ENCODE results near the gene MOXD1. TPM values are rescaled to one million over a fixed set of nuclear protein-coding genes. Genes with fewer than 3 reads are reported as not detected.
"Not testable (repeated sequence)": the region's sequence is repeated elsewhere in the genome, so short reads cannot be mapped to it uniquely, and the experiment has no call there.

Gene MOXD1
- total RNA-seq, 1 donor from 2014 or later = 83.6 TPM

- Mint-ChIP-seq H3K9me3 (peaks cover 15% of the 10 kb centered on the region), H3K4me1 (no peaks in the 10 kb centered on the region), H3K27ac (ENCODE audit: unreplicated experiment) (no peak overlapping the region), H3K27me3 (ENCODE audit: low read depth) (no peaks in the 10 kb centered on the region), H3K36me3 (ENCODE audit: low read depth) (peaks cover 44% of the 10 kb centered on the region), H3K4me3 (no peak overlapping the region)
- no peak for TF ChIP-seq CTCF (conservative IDR thresholded peaks at IDR 0.05)
- DNase-seq (ENCODE audit: low read depth, low spot score) = no peak
Measured at GRCh38 chr6:132314432-132314831, 86.8 kb downstream of the MOXD1 start.

GRCh38 chr6:132310921-132311320 lies 90.4 kb downstream of the MOXD1 start:
- TF ChIP-seq CTCF (conservative IDR thresholded peaks at IDR 0.05) = no peak
- H3K4me1 Mint-ChIP-seq = no peaks in the 10 kb centered on the region
- no peaks in the 10 kb centered on the region for H3K27me3 Mint-ChIP-seq (ENCODE audit: low read depth)
- H3K4me3 Mint-ChIP-seq = no peak overlapping the region
- no peak for DNase-seq (ENCODE audit: low read depth, low spot score)
- H3K9me3 Mint-ChIP-seq = peaks cover 31% of the 10 kb centered on the region
- H3K36me3 Mint-ChIP-seq (ENCODE audit: low read depth) = peaks cover 62% of the 10 kb centered on the region
- H3K27ac Mint-ChIP-seq (ENCODE audit: unreplicated experiment) = no peak overlapping the region

- peaks cover 31% of the 10 kb centered on the region for H3K9me3 Mint-ChIP-seq
- H3K4me1 Mint-ChIP-seq; H3K27ac Mint-ChIP-seq (ENCODE audit: unreplicated experiment); DNase-seq (ENCODE audit: low read depth, low spot score); H3K4me3 Mint-ChIP-seq; H3K27me3 Mint-ChIP-seq (ENCODE audit: low read depth): not testable (repeated sequence)
- H3K36me3 Mint-ChIP-seq (ENCODE audit: low read depth) = peaks cover 60% of the 10 kb centered on the region
Measured at GRCh38 chr6:132310151-132310550, 91.1 kb downstream of the MOXD1 start.

- no peaks in the 10 kb centered on the region for H3K27me3 Mint-ChIP-seq (ENCODE audit: low read depth)
- H3K36me3 Mint-ChIP-seq (ENCODE audit: low read depth) = peaks cover 50% of the 10 kb centered on the region
- no peaks in the 10 kb centered on the region for H3K4me1 Mint-ChIP-seq
- H3K4me3 Mint-ChIP-seq = no peak overlapping the region
- H3K27ac Mint-ChIP-seq (ENCODE audit: unreplicated experiment) = no peak overlapping the region
- H3K9me3 Mint-ChIP-seq = peaks cover 24% of the 10 kb centered on the region
- no peak for DNase-seq (ENCODE audit: low read depth, low spot score)
- no peak for TF ChIP-seq CTCF (conservative IDR thresholded peaks at IDR 0.05)
Measured at GRCh38 chr6:132304891-132305305, 96.4 kb downstream of the MOXD1 start.

GRCh38 chr6:132300323-132300949 lies 100.8 kb downstream of the MOXD1 start:
- Mint-ChIP-seq H3K27ac (ENCODE audit: unreplicated experiment) (no peak overlapping the region), H3K36me3 (ENCODE audit: low read depth) (peaks cover 10% of the 10 kb centered on the region), H3K9me3 (no peaks in the 10 kb centered on the region), H3K4me1 (peaks cover 15% of the 10 kb centered on the region), H3K4me3 (no peak overlapping the region), H3K27me3 (ENCODE audit: low read depth) (no peaks in the 10 kb centered on the region)
- DNase-seq (ENCODE audit: low read depth, low spot score) = peak; percentile 23
- TF ChIP-seq CTCF (conservative IDR thresholded peaks at IDR 0.05) = peak; percentile 82

GRCh38 chr6:132298344-132298949 lies 102.8 kb downstream of the MOXD1 start:
- peaks cover 7% of the 10 kb centered on the region for H3K36me3 Mint-ChIP-seq (ENCODE audit: low read depth)
- H3K27ac Mint-ChIP-seq (ENCODE audit: unreplicated experiment) = no peak overlapping the region
- H3K9me3 Mint-ChIP-seq = no peaks in the 10 kb centered on the region
- peak; percentile 78 for TF ChIP-seq CTCF (conservative IDR thresholded peaks at IDR 0.05)
- H3K4me1 Mint-ChIP-seq = peaks cover 15% of the 10 kb centered on the region
- DNase-seq (ENCODE audit: low read depth, low spot score) = peak; percentile 44
- H3K4me3 Mint-ChIP-seq = no peak overlapping the region
- H3K27me3 Mint-ChIP-seq (ENCODE audit: low read depth) = no peaks in the 10 kb centered on the region
